ENCODE measurements around the gene GPR155. TPM values are rescaled to one million over a fixed set of nuclear protein-coding genes. Genes with fewer than 3 reads are reported as not detected.

Gene GPR155
- total RNA-seq, 2 experiments from 2014 or later = 1.9 TPM

- intact Hi-C loops (cut with micrococcal nuclease; ENCODE audit: unreplicated experiment) = no loop called here
- no peak for TF ChIP-seq CTCF (conservative IDR thresholded peaks at IDR 0.05; ENCODE audit: low read length)
- no peak for TF ChIP-seq EZH2phosphoT487 (IDR thresholded peaks at IDR 0.05; ENCODE audit: borderline replicate concordance, low read depth, low read length)
- H3K4me3 ChIP-seq (ENCODE audit: low read depth, low read length, poor library complexity, severe bottlenecking) = no peak overlapping the region
- no peaks in the 10 kb centered on the region for H3K9me3 ChIP-seq (ENCODE audit: low read length)
- no peaks in the 10 kb centered on the region for H3K4me1 ChIP-seq (ENCODE audit: insufficient read depth, low read length, poor library complexity, severe bottlenecking)
- no peak for DNase-seq (ENCODE audit: low spot score)
- BruUV-seq (replicated peaks) = no TSS peak
- H3K9me2 ChIP-seq (ENCODE audit: insufficient read depth, low read length) = no peaks in the 10 kb centered on the region
- no peaks in the 10 kb centered on the region for H3K36me3 ChIP-seq (ENCODE audit: insufficient read depth, low read length)
- H3K79me2 ChIP-seq (ENCODE audit: insufficient read depth, low read depth, low read length) = no peaks in the 10 kb centered on the region
- H3K27ac ChIP-seq (ENCODE audit: low read depth, low read length, poor library complexity, severe bottlenecking) = no peak overlapping the region
- H3K4me2 ChIP-seq (ENCODE audit: low read length) = no peak overlapping the region
- H4K20me1 ChIP-seq (ENCODE audit: insufficient read depth, low read length) = no peaks in the 10 kb centered on the region
- no peak overlapping the region for H2AFZ ChIP-seq (ENCODE audit: low read length)
- POLR2A ChIA-PET = interaction anchor here (0.7 kb wide), 1 partner anchor 234 kb away, joined by 3 read pairs; no protein-coding TSS in a partner anchor
- CTCF ChIA-PET (ENCODE audit: unreplicated experiment) = no interaction called here
Observed at GRCh38 chr2:174403628-174404027, 83.2 kb downstream of the GPR155 start.

- intact Hi-C loops (cut with micrococcal nuclease; ENCODE audit: unreplicated experiment) = no loop called here
- H3K4me3 ChIP-seq (ENCODE audit: low read depth, low read length, poor library complexity, severe bottlenecking) = no peak overlapping the region
- ChIA-PET CTCF (ENCODE audit: unreplicated experiment) (no interaction called here), POLR2A (no interaction called here)
- no peak overlapping the region for H2AFZ ChIP-seq (ENCODE audit: low read length)
- no peak overlapping the region for H3K27ac ChIP-seq (ENCODE audit: low read depth, low read length, poor library complexity, severe bottlenecking)
- no peaks in the 10 kb centered on the region for H4K20me1 ChIP-seq (ENCODE audit: insufficient read depth, low read length)
- no TSS peak for BruUV-seq (replicated peaks)
- no peaks in the 10 kb centered on the region for H3K9me3 ChIP-seq (ENCODE audit: low read length)
- no peak overlapping the region for H3K4me2 ChIP-seq (ENCODE audit: low read length)
- no peaks in the 10 kb centered on the region for H3K36me3 ChIP-seq (ENCODE audit: insufficient read depth, low read length)
- DNase-seq (ENCODE audit: low spot score) = no peak
- no peaks in the 10 kb centered on the region for H3K79me2 ChIP-seq (ENCODE audit: insufficient read depth, low read depth, low read length)
- H3K4me1 ChIP-seq (ENCODE audit: insufficient read depth, low read length, poor library complexity, severe bottlenecking) = peaks cover 2% of the 10 kb centered on the region
- no peak for TF ChIP-seq CTCF (conservative IDR thresholded peaks at IDR 0.05; ENCODE audit: low read length)
- TF ChIP-seq EZH2phosphoT487 (IDR thresholded peaks at IDR 0.05; ENCODE audit: borderline replicate concordance, low read depth, low read length) = no peak
- H3K9me2 ChIP-seq (ENCODE audit: insufficient read depth, low read length) = no peaks in the 10 kb centered on the region
Observed at GRCh38 chr2:174400853-174401252, 86.0 kb downstream of the GPR155 start.

- intact Hi-C loops (cut with micrococcal nuclease; ENCODE audit: unreplicated experiment) = no loop called here
- no TSS peak for BruUV-seq (replicated peaks)
- TF ChIP-seq CTCF (conservative IDR thresholded peaks at IDR 0.05; ENCODE audit: low read length) (no peak), EZH2phosphoT487 (IDR thresholded peaks at IDR 0.05; ENCODE audit: borderline replicate concordance, low read depth, low read length) (no peak)
- Histone ChIP-seq H4K20me1 (ENCODE audit: insufficient read depth, low read length) (no peaks in the 10 kb centered on the region), H3K4me2 (ENCODE audit: low read length) (no peak overlapping the region), H2AFZ (ENCODE audit: low read length) (no peak overlapping the region), H3K36me3 (ENCODE audit: insufficient read depth, low read length) (no peaks in the 10 kb centered on the region), H3K27ac (ENCODE audit: low read depth, low read length, poor library complexity, severe bottlenecking) (no peak overlapping the region), H3K79me2 (ENCODE audit: insufficient read depth, low read depth, low read length) (peaks cover 12% of the 10 kb centered on the region), H3K9me3 (ENCODE audit: low read length) (no peaks in the 10 kb centered on the region), H3K4me3 (ENCODE audit: low read depth, low read length, poor library complexity, severe bottlenecking) (no peak overlapping the region), H3K9me2 (ENCODE audit: insufficient read depth, low read length) (no peaks in the 10 kb centered on the region), H3K4me1 (ENCODE audit: insufficient read depth, low read length, poor library complexity, severe bottlenecking) (peaks cover 10% of the 10 kb centered on the region)
- no peak for DNase-seq (ENCODE audit: low spot score)
- CTCF ChIA-PET (ENCODE audit: unreplicated experiment) = no interaction called here
- POLR2A ChIA-PET = interaction anchor here (0.6 kb wide), 1 partner anchor 182 kb away, joined by 4 read pairs; no protein-coding TSS in a partner anchor
Observed at GRCh38 chr2:174399171-174399570, 87.7 kb downstream of the GPR155 start.
